Esophagus squamous epithelium (tissue), 5 donors: Measurements from ENCODE around the gene CD8B2. TPM values are rescaled to one million over a fixed set of nuclear protein-coding genes. Genes with fewer than 3 reads are reported as not detected.

ENCODE experiments used
- DNase-seq: peaks from one replicate; lab custom pipeline; 2025; lab: John Stamatoyannopoulos, UW
- H3K27ac ChIP-seq, 4 donors: fragments of 200-600 bp; sonication (generic); one replicate each; pipeline ENCODE4 v1.5.1; 2016 to 2019; ENCODE audit warnings: mild to moderate bottlenecking in 1 of 4
- H3K27me3 ChIP-seq, 4 donors: fragments of 200-600 bp; sonication (generic); 1 replicate in 3 of 4; 2 replicates in 1 of 4; pipeline versions ENCODE4 v1.5.1 to v1.6.0; 2017 to 2021; ENCODE audit warnings: antibody characterized with exemption in 1 of 4
- H3K36me3 ChIP-seq, 3 donors: fragments of 200-600 bp; sonication (generic); one replicate each; pipeline ENCODE4 v1.5.1; 2016 to 2019
- H3K4me1 ChIP-seq, 3 donors: fragments of 200-600 bp; sonication (generic); one replicate each; pipeline ENCODE4 v1.5.1; 2017 to 2019
- H3K4me3 ChIP-seq, 4 donors: fragments of 200-600 bp; sonication (generic); 1 replicate in 3 of 4; 2 replicates in 1 of 4; pipeline ENCODE4 v1.5.1; 2016 to 2019; ENCODE audit warnings: mild to moderate bottlenecking in 2 of 4, moderate library complexity in 1 of 4
- H3K9me3 ChIP-seq, 3 donors: fragments of 200-600 bp; sonication (generic); one replicate each; pipeline ENCODE4 v1.5.1; 2016 to 2019
- CTCF ChIP-seq, 6 experiments: fragments of 450-650 bp in 4 of 6; fragments of 200-600 bp in 2 of 6; sonication (generic) in 2 of 6; IDR thresholded peaks; one replicate each; pipeline ENCODE4 v1.5.1; 2016 to 2019; ENCODE audit warnings: antibody characterized with exemption in 6 of 6, mild to moderate bottlenecking in 4 of 6, moderate library complexity in 4 of 6
- POLR2A ChIP-seq, 4 donors: fragments of 450-650 bp; IDR thresholded peaks; one replicate each; pipeline ENCODE4 v1.6.1; 2017; ENCODE audit warnings: antibody characterized with exemption in 4 of 4, mild to moderate bottlenecking in 4 of 4, moderate library complexity in 3 of 4
- WGBS, 2 donors: methylation state at CpG; one replicate each; pipeline ENCODE4 v1.1.5; 2018; 5-methylcytosine and 5-hydroxymethylcytosine counted together
- intact Hi-C: fragments of 100-400 bp; cut with DNase I; formaldehyde crosslinking; loops from one replicate; pipeline ENCODE4 v1.15.0; 2022
- total RNA-seq, 4 donors: library from RNA; depleted of rRNA; stranded (reverse); fragments of >200 nt; gene quantifications; one replicate each; pipeline ENCODE4 v1.1.0, GENCODE V29; 2016
- donor health status: DM: yes; HTN: yes; CAD: no.

Gene CD8B2
- total RNA-seq, 4 donors from 2014 or later: 0.19 to 0.23 TPM; not detected in 2

DNA sequence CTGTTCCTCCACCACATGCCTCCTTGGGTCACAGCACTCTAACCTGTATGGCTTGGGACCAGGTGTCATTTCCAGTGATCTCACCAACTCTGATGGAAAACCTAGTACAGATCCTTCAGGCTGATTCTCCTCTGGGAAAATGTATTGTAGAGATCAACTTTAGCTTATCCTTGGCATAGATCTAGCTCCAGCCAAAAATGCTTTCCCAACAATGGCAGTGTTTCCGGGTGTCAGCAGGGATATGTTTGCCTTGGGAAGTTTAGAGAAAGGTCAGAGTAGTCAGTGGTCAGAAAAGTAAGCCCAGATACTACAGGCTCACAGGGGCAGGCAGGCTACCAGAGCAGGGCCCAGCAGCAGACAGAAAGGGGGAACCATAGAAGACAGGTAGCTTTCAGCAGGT is 73.6 kb downstream of the CD8B2 start:
- no peak for TF ChIP-seq POLR2A (IDR thresholded peaks at IDR 0.05)
- TF ChIP-seq CTCF (IDR thresholded peaks at IDR 0.05): no peak
- no peaks in the 10 kb centered on the region for H3K27me3 ChIP-seq
- H3K9me3 ChIP-seq: no peaks in the 10 kb centered on the region
- WGBS, 2 donors: no CpG with 5 or more reads among the region's 1 CpG
- H3K4me3 ChIP-seq: no peak overlapping the region
- DNase-seq: no peak
- peak overlapping the region; percentile 35 to 77 (median 62) for H3K27ac ChIP-seq
- no peaks in the 10 kb centered on the region for H3K36me3 ChIP-seq
- intact Hi-C loops: no loop called here
- peaks cover 4 to 62% (median 16%) of the 10 kb centered on the region in 3 donors for H3K4me1 ChIP-seq

DNA sequence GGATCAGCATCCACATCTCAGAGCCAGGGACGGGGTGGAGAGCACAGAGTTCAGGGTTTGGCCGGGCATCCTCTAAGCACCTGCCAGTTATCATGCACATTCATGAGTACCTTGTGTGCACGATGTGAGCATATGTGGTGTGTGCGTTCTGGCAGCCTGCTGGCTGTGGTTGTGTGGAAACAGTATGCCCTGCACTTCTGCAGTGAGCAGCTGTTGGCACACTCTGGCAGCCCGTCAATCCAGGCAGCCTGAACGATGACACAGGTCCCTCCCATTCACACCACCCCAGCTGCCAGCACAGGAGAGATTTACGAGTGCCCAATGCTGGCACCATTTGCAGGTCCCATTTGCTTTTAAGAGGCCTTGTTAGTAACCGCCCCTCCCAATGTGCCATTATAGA is 74.2 kb downstream of the CD8B2 start:
- intact Hi-C loops: no loop called here
- no peaks in the 10 kb centered on the region for H3K27me3 ChIP-seq
- H3K4me3 ChIP-seq: no peak overlapping the region
- peaks cover 4 to 68% (median 16%) of the 10 kb centered on the region in 3 donors for H3K4me1 ChIP-seq
- no peak for TF ChIP-seq CTCF (IDR thresholded peaks at IDR 0.05)
- no peak for TF ChIP-seq POLR2A (IDR thresholded peaks at IDR 0.05)
- peak overlapping the region; percentile 35 to 77 (median 62) for H3K27ac ChIP-seq
- H3K36me3 ChIP-seq: no peaks in the 10 kb centered on the region
- WGBS, 2 donors: 58 to 83% methylated on average over 2 to 6 of the region's 8 CpGs
- no peak for DNase-seq
- no peaks in the 10 kb centered on the region for H3K9me3 ChIP-seq

DNA sequence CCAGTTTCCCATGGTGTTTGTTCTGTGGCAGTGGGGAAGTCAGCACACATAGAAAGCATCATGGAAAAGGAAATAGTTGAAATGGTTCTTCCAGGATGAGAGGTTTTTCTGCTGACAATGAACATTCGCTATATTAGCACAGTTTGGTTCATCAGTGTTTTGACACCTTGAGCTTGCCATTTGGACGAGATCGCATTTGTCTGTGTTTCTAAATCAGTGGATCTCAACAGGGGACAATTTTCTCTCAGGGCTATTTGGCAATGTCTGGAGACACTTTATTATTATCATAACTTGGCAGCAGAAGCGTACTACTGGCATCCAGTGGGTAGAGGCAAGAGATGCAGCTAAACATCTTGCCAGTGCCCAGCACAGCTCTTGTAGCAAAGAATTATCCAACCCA is 74.6 kb downstream of the CD8B2 start:
- Histone ChIP-seq H3K36me3 (no peaks in the 10 kb centered on the region), H3K9me3 (no peaks in the 10 kb centered on the region), H3K4me3 (no peak overlapping the region), H3K27ac (peak overlapping the region; percentile 35 to 77 (median 62)), H3K4me1 (peaks cover 4 to 72% (median 16%) of the 10 kb centered on the region in 3 donors), H3K27me3 (no peaks in the 10 kb centered on the region)
- TF ChIP-seq POLR2A (IDR thresholded peaks at IDR 0.05): no peak
- no peak for TF ChIP-seq CTCF (IDR thresholded peaks at IDR 0.05)
- WGBS, 2 donors: 33 to 56% methylated on average over 4 of the region's 4 CpGs
- intact Hi-C loops: no loop called here
- DNase-seq: no peak

- intact Hi-C loops: no loop called here
- WGBS, 2 donors: 18 to 19% methylated on average over 6 to 8 of the region's 9 CpGs
- Histone ChIP-seq H3K27me3 (no peaks in the 10 kb centered on the region), H3K27ac (peak overlapping the region in 3 of 4 donors; percentile 55 to 77 (median 72)), H3K4me1 (peaks cover 4 to 72% (median 16%) of the 10 kb centered on the region in 3 donors), H3K4me3 (no peak overlapping the region), H3K36me3 (no peaks in the 10 kb centered on the region), H3K9me3 (no peaks in the 10 kb centered on the region)
- TF ChIP-seq POLR2A (IDR thresholded peaks at IDR 0.05) (no peak), CTCF (IDR thresholded peaks at IDR 0.05) (peak in 1 of 6 experiments; percentile 11)
- DNase-seq: no peak
Observed at GRCh38 chr2:106562268-106563186, 75.4 kb downstream of the CD8B2 start.

GRCh38 chr2:106563195-106563594 is 76.0 kb downstream of the CD8B2 start:
- Histone ChIP-seq H3K9me3 (no peaks in the 10 kb centered on the region), H3K27me3 (no peaks in the 10 kb centered on the region), H3K36me3 (no peaks in the 10 kb centered on the region), H3K27ac (peak overlapping the region in 3 of 4 donors; percentile 55 to 77 (median 72)), H3K4me3 (no peak overlapping the region), H3K4me1 (peaks cover 4 to 72% (median 16%) of the 10 kb centered on the region in 3 donors)
- no peak for DNase-seq
- 77 to 88% methylated on average over 2 of the region's 2 CpGs for WGBS, 2 donors
- intact Hi-C loops: no loop called here
- TF ChIP-seq POLR2A (IDR thresholded peaks at IDR 0.05) (no peak), CTCF (IDR thresholded peaks at IDR 0.05) (peak in 1 of 6 experiments; percentile 3)
